G401.6 (cell line): ENCODE results near the gene SOCS7.
"Not testable (repeated sequence)": the region's sequence is repeated elsewhere in the genome, so short reads cannot be mapped to it uniquely, and the experiment has no call there.

Experiments used
- FAIRE-seq: peaks from 2 replicates; lab custom pipeline; 2012; peaks lifted over from hg19 to GRCh38; lab: Jason Lieb, UNC

SOCS7 gene

GRCh38 chr17:38421871-38422827 lies 70.5 kb downstream of the SOCS7 start:
- FAIRE-seq, result no peak

- no peak for FAIRE-seq
These were observed 72.8 kb downstream of the SOCS7 start for GRCh38 chr17:38424297-38424972.

DNA sequence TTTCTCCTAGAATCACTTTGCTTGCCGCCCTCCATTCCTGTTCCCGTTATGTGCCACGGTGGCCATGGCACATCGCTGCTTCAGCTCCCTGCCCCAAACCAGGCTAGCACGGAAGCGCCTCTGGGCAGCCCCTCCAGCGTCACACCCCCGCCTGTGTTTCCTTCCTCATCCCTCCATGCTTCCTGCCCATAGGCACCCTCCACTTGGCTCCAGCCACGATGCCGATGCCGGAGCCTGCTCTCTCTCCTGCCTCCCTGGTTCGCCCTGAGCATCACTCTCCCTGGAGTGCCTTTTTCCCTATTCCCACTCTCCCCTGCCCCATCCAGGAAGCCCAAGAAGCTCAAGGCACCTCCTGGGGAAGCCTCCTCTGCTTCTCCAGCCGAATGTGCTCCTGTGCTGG lies 73.4 kb downstream of the SOCS7 start:
- FAIRE-seq, result no peak

GRCh38 chr17:38425744-38426143 lies 74.1 kb downstream of the SOCS7 start:
- no peak for FAIRE-seq

DNA sequence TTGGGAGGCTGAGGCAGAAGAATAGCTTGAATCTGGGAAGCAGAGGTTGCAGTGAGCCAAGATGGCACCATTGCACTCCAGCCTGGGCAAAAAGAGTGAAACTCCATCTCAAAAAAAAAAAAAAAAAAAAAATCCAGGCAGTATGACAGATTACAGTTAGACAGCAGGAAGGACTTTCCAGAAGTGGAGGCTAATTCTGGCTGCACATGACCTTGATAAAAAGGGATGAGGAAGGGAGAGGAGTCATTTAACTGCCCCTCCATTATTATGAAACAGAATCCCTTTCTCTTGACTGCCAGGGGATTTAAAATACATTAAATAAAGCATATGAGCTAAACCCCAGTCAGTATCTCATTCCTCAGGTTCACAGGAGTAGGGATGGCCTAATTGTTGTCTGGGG lies 74.8 kb downstream of the SOCS7 start:
- FAIRE-seq, result no peak

DNA sequence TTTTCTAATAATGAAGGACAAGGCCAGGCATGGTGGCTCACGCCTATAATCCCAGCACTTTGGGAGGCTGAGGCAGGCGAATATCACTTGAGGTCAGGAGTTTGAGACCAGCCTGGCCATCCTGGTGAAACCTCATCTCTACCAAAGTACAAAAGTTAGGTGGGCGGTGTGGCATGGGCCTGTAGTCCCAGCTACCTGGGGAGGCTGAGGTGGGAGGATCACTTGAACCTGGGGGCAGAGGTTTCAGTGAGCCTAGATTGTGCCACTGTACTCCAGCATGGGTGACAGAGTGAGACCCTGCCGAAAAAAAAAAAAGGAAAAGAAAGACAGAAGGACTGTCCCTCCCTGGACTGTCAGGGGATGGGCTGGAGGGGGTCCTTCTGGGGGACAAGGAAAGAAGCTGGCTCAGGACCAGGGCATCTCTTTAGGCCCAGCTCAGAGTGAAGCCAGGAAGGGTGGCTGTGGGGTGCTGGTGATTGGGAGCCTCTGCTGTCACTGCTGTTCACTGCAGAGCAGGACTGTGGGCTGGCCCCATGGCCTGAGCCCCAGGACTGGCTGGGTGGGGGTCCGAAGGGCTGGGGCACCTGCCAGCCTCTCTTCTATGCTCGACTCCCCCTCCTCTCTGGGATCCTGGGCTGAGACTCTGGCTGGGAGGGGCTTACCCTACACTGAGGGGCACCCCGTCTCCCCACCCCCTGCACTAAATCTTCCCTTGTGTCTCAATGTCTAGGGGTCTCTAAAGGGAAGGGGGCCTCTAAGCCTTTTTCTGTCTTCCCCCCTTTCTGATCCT lies 75.7 kb downstream of the SOCS7 start:
- no peak for FAIRE-seq

DNA sequence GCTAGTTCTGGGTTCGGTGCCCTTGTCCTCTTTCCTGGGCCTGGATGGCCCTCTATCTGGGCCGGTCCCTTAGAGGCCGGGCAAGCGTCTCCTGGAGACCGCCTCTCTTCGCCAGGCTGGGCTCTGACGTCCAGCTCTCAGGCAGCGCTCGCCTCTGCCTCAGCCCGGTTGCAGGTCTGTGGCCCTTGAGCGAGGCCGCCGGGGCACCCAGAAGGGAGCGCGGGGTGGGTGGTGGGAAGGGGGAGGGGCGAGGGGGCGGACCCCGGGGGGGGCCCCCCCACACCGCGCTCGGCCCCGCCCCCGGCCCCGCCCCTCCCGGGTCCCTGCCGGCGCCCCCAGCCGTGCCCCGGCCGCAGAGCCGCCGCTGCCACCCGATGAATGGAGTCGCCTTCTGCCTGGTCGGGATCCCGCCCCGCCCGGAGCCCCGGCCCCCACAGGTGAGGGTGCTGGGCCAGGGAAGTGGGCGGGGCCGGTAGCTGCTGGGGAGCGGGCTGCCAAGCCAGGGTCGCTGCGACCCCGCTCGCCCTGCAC lies 76.5 kb downstream of the SOCS7 start, which contains the start of gene ARHGAP23:
TSS of gene ARHGAP23 (plus strand) at position 353 of the 531 bp plus-strand sequence. CDS start at position 375, 22 bp downstream.
- FAIRE-seq, result no peak

DNA sequence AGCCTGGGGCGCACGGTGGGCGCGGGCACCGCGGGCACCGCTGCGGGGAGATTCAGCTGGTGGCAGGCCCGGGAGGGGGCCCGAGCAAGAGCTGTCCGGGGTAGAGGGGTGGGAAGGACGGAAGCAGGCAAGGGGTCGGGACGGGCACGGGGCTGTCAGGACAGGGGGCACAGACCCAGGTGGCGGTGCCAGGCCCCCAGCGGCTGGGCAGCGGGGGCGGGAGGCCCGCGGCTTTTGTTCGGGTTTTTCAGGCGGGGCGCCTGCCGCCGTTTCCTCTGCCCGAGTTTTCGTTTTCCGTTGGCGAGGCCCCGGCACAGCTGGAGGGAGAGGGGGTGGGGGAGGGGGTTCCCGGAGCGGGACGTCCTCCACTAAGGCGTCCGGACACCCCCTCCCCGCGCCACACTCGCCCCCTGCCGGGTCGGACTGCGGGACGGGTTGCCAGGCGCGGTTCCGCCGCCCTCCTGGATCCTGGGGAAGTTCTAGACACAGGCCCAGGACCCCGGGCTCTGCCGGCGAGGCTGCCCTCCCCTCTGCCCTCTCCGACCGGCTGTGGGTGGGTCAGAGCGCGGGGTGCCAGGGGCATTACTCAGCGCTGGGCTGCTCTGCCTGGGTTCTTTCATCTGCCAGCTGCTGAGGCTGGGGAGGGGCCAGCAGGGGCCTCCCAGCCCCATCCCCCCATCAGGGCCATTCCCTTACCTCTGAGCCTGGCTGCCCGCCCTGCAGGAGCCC lies 77.2 kb downstream of the SOCS7 start:
- no peak for FAIRE-seq

DNA sequence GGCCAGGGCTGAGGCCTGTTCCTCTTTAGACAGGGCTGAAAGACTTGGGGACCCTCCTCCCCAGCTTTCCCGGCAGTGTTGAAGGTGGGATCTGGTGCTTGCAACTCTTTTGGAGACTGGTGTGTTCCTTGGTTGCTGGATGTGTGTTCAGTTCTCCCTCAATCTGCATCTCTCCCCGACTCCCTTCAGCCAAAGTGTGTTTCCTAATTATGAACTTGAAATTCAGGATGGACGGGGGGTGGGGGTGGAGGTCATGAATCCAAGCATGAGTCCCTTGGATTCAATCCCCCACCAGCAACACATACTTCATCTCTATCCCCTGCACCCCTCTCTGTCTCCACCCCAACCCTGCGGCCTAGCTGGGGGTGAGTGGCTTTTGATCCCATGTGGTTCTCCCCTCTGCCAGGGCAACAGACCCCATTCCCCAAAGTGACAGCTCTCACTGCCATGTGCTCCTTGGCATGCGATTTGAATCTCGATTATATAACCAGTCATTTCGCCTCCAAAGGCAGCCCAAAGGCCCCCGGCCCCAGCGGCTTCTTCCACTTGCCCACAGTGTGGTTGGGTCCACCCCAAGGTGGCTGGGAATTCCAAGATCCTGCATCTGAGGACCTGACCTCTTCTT lies 77.9 kb downstream of the SOCS7 start:
- FAIRE-seq, result no peak

DNA sequence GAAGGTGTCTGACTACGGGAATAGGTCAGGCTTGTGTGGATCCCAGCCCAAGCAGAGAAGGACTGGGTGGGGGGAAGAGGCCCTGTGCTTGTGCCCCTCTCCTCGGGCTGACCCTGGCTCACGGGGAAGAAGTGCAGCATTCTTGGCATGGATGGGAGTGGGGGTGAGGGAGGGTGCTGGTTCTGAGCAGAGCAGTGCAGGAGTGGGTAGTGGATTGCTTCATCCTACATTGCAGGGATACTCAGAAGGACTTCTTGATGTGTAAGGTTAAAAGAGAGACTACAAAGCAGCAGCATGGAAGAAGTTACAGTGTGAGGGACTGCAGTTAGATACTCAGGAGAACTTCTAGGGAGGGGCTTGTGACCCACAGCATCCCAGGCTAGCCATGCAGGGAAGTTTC lies 78.7 kb downstream of the SOCS7 start:
- FAIRE-seq, result no peak

- no peak for FAIRE-seq
These were observed 79.2 kb downstream of the SOCS7 start for GRCh38 chr17:38430822-38431221.

DNA sequence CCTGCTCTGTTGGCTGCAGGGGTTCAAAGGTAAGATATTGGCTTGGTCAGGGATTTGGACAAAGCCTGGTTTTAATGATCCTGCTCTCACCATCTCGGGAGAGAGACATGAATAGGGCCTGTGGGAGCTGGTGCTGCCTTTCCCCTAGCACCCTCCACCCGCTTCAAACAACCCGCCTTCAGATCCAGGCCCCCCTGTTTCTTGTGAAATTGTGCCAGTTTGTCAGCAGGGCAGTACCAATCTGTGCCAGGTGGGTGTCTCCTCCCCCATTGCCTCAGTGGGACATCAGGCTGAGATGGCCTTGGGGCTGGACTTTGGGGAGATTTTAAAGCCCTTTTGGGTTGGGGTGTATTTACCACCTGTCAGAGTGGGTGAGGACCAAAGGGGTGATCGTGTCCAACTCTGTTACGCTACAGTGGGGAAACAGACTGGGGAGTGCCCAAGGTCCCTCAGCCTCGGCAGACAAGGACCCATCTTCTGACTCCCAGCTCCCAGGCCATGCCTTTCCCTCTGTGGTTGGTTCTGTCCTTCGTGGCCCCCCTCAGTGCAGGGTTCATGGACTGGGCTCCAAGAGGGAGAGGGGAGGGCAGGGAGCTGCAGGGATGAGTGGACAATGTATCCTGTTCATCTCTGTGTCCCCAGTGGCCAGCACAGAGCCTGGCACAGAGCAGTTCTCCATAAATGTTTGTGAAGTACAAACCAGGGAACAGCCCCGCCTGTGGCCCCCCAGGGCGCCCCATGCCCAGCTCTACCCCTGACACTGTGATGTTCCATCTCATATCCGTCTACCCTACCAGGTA lies 79.9 kb downstream of the SOCS7 start:
- FAIRE-seq, result no peak

- no peak for FAIRE-seq
These were observed 82.6 kb downstream of the SOCS7 start for GRCh38 chr17:38434178-38434665.

GRCh38 chr17:38435795-38436194 lies 84.2 kb downstream of the SOCS7 start:
- no peak for FAIRE-seq

DNA sequence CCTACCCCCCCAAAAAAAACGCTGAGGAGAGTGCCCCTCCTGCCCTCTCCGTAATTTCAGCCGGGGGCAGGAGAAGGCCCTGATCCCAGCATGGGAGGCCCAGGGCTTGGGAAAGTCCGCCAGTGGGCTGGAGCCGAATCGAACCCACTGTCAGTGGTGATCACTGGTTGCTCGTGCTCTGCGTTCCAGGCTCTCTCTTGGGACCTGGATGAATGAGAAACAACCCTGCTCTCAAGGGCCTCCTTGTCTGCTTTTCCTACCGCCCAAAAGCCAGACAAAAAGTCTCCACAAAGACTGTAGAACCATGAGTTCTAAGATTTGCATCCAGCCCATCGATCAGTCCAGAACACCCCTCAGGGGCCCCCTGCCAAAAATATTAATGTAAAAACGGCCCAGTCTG lies 84.7 kb downstream of the SOCS7 start:
- no peak for FAIRE-seq

DNA sequence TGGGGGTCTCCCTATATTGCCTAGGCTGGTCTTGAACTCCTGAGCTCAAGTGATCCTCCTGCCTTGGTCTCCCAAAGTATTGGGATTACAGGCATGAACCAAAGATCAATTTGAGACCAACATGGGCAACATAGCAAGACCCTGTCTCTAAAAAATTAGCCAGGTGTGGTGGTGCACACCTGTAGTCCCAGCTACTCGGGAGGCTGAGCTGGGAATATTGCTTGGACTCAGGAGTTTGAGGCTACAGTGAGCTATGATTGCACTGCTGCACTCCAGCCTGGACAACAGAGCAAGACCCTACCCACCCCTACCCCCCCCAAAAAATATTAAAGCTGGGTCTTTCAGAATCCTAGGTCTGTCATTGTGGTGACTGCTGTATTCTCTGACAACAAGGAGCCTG lies 85.7 kb downstream of the SOCS7 start:
- not testable (repeated sequence) for FAIRE-seq

GRCh38 chr17:38439436-38439835 lies 87.8 kb downstream of the SOCS7 start:
- no peak for FAIRE-seq

DNA sequence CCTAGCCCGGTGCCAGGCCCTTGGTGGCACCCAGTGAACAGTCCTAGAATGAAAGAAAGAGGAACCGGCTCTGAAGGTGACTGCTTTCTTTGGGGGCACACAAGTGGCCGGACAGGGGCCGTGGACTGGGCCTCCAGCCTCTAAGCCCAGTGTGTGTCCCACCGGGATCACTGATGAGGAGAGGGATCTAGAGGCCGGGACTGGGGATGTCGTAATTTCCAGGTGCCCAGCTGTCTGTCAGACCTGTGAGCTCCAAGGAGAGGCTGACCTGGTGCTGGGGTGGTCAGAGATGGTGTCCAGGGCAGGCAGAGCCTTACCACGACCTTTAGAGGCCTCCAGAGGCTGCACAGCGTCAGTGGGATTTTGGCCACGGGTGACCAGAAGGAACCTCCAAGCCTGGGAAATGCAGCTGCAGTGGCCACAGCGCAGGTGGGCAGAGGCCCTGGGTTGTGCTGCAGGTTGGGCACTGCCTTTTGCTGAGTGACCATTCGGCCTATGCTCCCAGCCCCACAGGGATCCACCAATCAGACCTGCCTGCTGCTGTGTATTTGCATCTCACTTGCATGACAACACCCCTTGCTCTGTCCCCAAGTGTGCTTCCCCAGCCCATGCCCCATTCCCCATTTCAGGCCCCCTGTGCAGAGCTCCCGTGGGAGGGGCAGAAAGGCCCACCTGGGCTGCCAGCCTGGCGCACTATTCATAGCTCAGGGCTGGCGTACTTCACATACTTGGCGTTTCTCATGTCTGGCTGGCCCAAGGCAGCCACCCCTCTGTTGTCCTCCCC lies 89.2 kb downstream of the SOCS7 start:
- no peak for FAIRE-seq

DNA sequence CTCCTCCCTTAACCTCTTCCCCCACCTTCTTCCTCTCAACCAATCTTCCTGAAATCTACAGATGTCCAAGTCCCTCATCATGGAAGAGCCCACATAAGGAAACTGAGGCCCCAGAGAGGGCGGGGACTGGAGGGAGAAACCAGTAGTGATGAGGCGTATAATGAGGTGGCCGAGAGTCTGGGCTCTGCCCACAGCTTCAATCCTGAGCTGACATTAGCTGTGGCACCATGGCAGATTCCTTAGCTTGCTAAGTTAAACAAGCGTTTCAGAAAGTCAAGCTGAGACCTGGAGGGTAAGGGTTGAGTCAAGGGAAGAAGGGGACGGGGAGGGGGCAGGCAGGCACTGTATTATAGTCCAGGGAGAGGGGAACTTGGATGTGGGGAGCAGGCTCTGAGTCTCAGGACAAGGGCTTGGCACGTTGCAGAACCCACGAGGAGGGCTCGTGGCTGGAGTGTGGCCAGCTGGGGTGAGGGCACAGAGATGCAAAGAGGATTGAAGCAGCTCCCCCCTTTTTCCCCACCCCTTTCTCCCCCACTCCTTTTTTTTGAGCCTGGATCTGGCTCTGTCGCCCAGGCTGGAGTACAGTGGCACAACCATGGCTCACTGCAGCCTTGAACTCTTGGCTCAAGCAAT lies 89.9 kb downstream of the SOCS7 start:
- no peak for FAIRE-seq
